ENCODE results near the gene ARHGAP18.
"Not testable (repeated sequence)": the region's sequence is repeated elsewhere in the genome, so short reads cannot be mapped to it uniquely, and the experiment has no call there.

ARHGAP18 gene

GRCh38 chr6:129586815-129587214 is 123.2 kb downstream of the ARHGAP18 start:
- DNase-seq (ENCODE audit: low read depth in 2 of 2) = no peak

DNA sequence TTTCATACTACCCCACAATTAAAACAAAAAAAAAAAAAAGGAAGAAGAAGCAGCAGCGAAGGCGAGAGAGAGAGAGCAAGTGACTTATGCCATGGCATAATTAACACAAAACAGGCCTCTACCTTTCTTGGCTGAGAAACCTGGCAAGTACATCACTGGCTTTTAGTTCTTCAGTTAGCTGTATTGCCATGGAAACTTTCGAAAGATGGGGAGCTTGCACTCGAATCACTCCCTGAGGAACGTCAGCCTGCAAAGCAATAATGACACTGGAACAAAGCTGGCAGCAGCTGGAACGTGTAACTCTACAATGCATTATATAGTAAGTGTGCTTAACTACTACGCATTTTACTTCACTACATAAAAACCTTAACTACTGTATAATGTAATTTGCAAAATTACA is 126.1 kb downstream of the ARHGAP18 start:
- DNase-seq (ENCODE audit: low read depth in 2 of 2) = no peak

DNA sequence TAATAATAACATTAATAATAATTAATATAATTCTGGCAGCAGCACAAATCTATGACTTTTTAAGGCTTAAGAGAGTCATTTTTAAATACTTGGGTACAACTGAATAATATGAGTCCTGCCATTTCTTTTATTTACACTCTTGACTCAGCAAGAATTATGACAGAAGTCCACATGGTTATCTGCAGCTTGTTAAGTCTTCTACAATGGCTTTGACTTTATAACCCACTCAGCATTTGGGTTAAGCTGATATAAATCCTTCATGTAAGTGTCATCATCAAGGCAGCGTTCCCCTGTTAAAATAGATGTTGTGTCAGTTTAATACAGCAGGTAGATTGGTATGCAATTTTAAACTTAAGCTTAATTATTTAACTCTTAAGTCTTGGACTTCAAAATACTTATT is 131.7 kb downstream of the ARHGAP18 start:
- DNase-seq (ENCODE audit: low read depth in 2 of 2) = no peak

DNA sequence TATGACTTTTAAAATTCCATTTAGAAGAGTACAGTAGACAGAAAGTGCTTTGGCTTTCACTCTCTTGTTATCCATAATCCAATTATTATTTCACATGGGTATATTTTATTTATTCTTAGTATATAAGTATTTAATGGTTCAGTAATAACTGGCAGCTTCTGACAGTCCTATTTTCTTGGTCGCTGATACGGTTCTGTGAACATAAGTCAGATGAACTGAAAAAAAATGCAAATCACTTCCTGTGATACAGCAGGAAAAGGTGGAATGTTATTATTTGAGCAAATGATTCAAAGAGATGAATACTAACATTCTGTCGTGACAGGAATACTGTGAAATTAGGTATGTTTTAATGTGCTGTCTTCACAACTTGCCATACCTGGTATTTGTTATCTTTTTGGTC is 132.3 kb downstream of the ARHGAP18 start:
- DNase-seq (ENCODE audit: low read depth in 2 of 2) = no peak

DNA sequence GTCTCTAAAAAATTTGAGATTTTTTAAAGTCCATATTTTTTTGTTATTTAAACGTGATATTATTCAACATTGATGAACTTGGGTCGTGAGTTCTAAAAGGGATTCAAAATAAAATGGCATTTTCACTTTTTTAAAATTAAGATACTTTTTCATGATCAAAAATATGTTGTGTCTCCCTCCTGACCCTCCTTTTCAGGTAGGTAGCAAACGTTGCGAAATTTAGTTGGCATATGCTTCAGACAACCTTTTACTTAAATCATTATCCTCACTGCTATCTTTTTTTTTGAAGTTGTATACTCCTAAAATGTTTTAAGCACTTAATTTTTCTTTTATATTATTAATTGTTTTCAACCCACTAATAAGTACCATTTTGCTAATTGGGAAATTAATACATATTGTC is 133.5 kb downstream of the ARHGAP18 start:
- DNase-seq (ENCODE audit: low read depth in 2 of 2) = no peak

- no peak for DNase-seq (ENCODE audit: low read depth in 2 of 2)
Observed at GRCh38 chr6:129575378-129576118, 134.4 kb downstream of the ARHGAP18 start.

DNA sequence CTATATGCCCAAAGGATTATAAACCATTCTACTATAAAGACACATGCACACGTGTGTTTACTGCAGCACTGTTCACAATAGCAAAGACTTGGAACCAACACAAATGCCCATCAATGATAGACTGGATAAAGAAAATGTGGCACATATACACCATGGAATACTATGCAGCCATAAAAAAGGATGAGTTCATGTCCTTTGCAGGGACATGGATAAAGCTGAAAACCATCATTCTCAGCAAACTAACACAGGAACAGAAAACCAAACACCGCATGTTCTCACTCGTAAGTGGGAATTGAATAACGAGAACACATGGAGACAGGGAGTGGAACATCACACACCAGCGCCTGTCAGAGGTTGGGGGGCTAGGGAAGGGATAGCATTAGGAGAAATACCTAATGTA is 135.4 kb downstream of the ARHGAP18 start:
- DNase-seq (ENCODE audit: low read depth in 2 of 2) = not testable (repeated sequence)

- not testable (repeated sequence) for DNase-seq (ENCODE audit: low read depth in 2 of 2)
Observed at GRCh38 chr6:129570929-129571328, 139.0 kb downstream of the ARHGAP18 start.

DNA sequence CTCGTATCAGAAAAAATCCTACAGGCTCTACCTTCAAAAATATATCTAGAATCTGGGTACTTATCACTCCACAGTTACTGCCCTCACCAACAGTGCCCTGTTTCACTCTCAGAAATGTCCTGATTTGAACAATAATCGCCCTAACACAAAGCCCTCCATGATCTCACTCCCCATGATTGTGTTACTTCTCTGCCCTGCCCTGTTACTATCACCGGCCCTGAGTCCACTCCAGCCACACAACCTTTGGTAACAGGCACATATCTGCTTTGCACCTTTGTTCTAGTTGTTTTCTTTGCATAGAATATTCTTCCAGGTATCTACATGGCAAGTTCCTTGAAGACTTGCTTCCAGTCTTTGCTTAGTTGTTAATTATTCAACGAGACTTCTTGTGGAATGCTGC is 142.0 kb downstream of the ARHGAP18 start:
- no peak for DNase-seq (ENCODE audit: low read depth in 2 of 2)

GRCh38 chr6:129567374-129567773 is 142.6 kb downstream of the ARHGAP18 start:
- DNase-seq (ENCODE audit: low read depth in 2 of 2) = peak; percentile 4 to 44

- no peak for DNase-seq (ENCODE audit: low read depth in 2 of 2)
Observed at GRCh38 chr6:129565811-129566210, 144.2 kb downstream of the ARHGAP18 start.

DNA sequence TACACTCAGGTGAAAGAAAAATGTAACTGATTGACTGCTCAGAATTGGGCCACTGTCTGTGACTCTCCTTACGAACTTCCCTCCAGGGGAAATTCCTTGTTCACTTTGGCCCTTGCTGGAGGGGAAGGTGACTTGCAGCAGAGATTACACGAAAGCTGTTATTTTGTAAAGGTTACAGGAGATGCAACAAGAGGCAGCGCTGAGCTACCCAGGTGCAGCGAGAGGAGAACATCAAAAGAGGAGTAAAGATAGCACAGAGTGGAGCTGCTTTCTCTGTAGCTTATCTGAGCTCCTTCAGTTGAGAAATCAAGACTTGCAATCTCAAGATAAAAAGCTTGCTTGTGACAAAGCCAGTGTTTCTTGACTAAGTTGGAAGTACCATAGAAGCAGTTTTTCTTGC is 144.6 kb downstream of the ARHGAP18 start:
- no peak for DNase-seq (ENCODE audit: low read depth in 2 of 2)

- no peak for DNase-seq (ENCODE audit: low read depth in 2 of 2)
Observed at GRCh38 chr6:129558248-129558647, 151.7 kb downstream of the ARHGAP18 start.

- DNase-seq (ENCODE audit: low read depth in 2 of 2) = no peak
Observed at GRCh38 chr6:129555206-129555832, 154.7 kb downstream of the ARHGAP18 start.

GRCh38 chr6:129552413-129552812 is 157.6 kb downstream of the ARHGAP18 start:
- no peak for DNase-seq (ENCODE audit: low read depth in 2 of 2)

DNA sequence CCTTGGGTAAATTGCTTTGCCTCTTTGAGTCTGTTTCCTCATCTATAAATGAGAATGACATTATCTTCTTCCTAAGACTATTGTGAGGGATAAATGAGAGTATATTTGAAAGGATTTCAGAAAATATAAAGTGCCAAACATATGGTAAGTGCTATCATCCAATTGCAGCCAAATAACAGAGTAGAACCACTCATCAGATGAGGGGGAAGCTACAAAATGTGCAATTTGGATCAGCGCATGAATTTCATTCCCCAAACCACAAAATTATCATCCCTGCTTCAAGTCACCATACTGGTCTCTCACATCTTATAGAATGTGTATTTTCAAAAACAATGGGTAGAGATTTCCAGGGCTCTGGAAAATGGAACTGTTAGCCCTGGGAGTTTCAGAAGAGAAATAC is 158.5 kb downstream of the ARHGAP18 start:
- no peak for DNase-seq (ENCODE audit: low read depth in 2 of 2)

- DNase-seq (ENCODE audit: low read depth in 2 of 2) = no peak
Observed at GRCh38 chr6:129546702-129547101, 163.3 kb downstream of the ARHGAP18 start.

- no peak for DNase-seq (ENCODE audit: low read depth in 2 of 2)
Observed at GRCh38 chr6:129544892-129545612, 164.9 kb downstream of the ARHGAP18 start.

DNA sequence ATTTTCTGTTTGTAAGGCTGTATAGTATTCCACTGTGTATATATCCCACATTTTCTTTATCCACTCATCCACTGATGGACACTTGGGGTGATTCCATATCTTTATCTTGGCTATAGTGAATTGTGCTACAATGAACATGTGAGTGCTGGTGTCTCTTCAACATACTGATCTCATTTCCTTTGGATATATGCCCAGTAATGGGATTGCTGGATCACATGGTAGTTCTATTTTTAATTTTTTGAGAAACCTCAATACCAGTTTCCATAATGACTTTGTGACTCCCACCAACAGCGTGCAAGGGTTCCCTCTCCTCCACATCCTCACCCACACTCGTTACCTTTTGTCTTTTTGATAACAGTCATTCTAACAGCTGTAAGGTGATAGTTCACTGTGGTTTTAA is 166.0 kb downstream of the ARHGAP18 start:
- DNase-seq (ENCODE audit: low read depth in 2 of 2) = no peak

DNA sequence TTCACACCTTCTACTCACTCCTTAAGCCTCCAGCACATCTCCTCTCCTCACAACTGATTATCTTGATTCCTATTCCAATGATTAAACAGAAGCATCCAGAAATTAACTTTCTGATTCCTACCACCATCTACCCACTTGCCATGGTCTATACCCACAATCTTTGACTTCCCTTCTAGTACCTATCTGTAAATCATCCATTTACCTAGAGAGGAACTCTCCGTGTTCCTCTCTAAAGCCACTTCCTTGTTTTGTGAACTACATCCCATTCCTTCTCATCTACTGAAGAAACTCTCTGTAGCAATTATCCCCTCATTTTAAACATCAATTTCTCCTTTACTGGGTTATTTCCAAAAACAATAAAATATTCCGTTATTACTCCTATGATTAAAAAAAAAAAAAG is 167.3 kb downstream of the ARHGAP18 start:
- DNase-seq (ENCODE audit: low read depth in 2 of 2) = no peak

- DNase-seq (ENCODE audit: low read depth in 2 of 2) = no peak
Observed at GRCh38 chr6:129539032-129539431, 170.9 kb downstream of the ARHGAP18 start.

DNA sequence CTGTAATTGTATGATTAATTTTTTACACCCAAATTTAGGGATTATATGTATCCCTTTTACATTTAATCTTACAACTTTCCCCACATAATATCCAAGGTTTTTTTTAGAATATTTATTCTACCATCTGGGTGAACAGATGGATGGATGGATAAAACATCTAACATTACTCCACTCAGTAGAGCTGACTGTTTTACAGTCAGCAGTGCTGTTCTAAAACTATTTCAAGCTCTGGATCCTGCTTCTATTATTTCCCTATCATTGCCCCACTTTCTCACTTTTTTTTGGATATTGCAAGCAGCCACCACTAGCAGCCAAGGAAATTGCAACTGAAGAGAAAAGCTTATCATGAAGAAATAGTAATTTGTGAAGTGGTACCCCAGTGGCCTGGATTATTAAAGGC is 173.7 kb downstream of the ARHGAP18 start:
- DNase-seq (ENCODE audit: low read depth in 2 of 2) = no peak

DNA sequence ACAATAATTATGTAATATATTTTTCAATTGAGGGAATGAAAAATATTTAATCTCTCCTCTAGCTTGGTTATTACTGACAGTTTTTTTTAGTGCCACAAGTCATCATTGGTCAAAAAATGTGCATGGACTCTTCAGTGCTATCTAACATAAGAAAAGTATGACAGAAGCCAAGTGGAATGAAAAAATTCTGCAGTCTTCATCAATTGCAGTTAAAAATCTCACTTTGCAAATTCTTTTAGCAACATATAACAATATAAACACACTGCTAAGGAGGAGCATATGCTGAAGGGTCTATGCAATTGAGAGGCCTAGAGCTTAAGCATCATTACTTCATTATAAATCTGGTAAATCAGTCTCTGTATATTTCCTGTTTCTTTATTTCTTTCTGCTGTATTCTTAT is 175.1 kb downstream of the ARHGAP18 start:
- DNase-seq (ENCODE audit: low read depth in 2 of 2) = no peak

All from activated CD4-positive, alpha-beta T cell treated with anti-CD3 and anti-CD28 coated beads for 24 hours (primary cell).